ENCODE results near the gene LNP1. TPM values are rescaled to one million over a fixed set of nuclear protein-coding genes. Genes with fewer than 3 reads are reported as not detected.

LNP1 gene
- total and polyA plus RNA-seq, 2 of the 8 experiments (the other 6 are each of a cell fraction or from before 2014, with no cell fraction given): 6.6 to 8.7 TPM

DNA sequence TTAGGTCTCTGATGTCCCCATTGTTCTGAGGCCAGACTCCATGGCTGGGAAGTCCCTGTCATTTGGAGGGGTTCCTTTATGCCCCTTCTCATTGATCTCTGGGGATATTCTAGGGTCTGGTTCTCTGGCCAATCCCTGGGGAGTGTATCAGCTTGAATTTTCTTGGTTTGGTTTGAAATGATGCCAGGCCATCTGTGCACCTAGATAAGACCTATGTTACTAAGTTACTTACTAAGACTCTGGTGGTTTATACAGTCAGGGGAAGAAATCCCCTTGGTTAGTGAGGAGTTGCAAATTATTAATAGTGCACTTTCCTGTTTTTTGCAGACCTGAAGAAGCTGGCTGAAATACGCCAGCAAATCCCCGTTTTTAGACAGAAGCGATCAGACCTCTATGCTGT lies 46.5 kb upstream of the LNP1 start:
- Histone ChIP-seq H2BK120ac (replicated peaks; ENCODE audit: low read depth, low read length) (no peak overlapping the region), H3K27ac (ENCODE audit: low read depth, low read length) (no peak overlapping the region), H3K18ac (ENCODE audit: extremely low read depth, low read length) (no peak overlapping the region), H4K5ac (ENCODE audit: insufficient read length, low read depth, low read length) (no peak overlapping the region), H3K4me3 (ENCODE audit: extremely low read depth in 1 of 4, insufficient read depth in 2 of 4, low read depth in 3 of 4, low read length in 4 of 4) (no peak overlapping the region), H3K4me1 (replicated peaks in 1 of 4; ENCODE audit: control insufficient read depth in 3 of 4, insufficient read depth in 4 of 4, low read length in 3 of 4) (no peaks in the 10 kb centered on the region), H2BK12ac (ENCODE audit: low read depth, low read length) (no peak overlapping the region), H3K23me2 (ENCODE audit: low read depth, low read length) (no peaks in the 10 kb centered on the region), H3K27me3 (replicated peaks in 1 of 4; ENCODE audit: control insufficient read depth in 3 of 4, extremely low read depth in 1 of 4, insufficient read depth in 3 of 4, low read length in 3 of 4) (no peaks in the 10 kb centered on the region), H3K56ac (replicated peaks; ENCODE audit: insufficient read length, low read depth, low read length) (no peak overlapping the region), H3K9me3 (ENCODE audit: insufficient read depth in 2 of 2, low read depth in 1 of 2, low read length in 1 of 2) (no peaks in the 10 kb centered on the region), H4K91ac (replicated peaks; ENCODE audit: insufficient read length, low read length) (no peak overlapping the region), H3K79me1 (ENCODE audit: low read depth, low read length) (no peaks in the 10 kb centered on the region), H3K14ac (ENCODE audit: insufficient read length) (no peak overlapping the region), H2AFZ (ENCODE audit: low read length) (no peak overlapping the region), H4K8ac (ENCODE audit: extremely low read depth, insufficient read depth, low read length) (no peak overlapping the region), H2AK5ac (ENCODE audit: low read depth, low read length) (no peak overlapping the region), H3K4ac (replicated peaks; ENCODE audit: insufficient read length, low read depth, low read length) (no peak overlapping the region), H3K9ac (replicated peaks in 1 of 4; ENCODE audit: extremely low read depth in 1 of 4, low read depth in 3 of 4, low read length in 3 of 4) (no peak overlapping the region), H2BK15ac (ENCODE audit: low read length) (no peak overlapping the region), H3K23ac (ENCODE audit: insufficient read length) (no peak overlapping the region), H3K4me2 (ENCODE audit: insufficient read depth in 1 of 2, low read depth in 2 of 2, low read length in 2 of 2) (no peak overlapping the region), H3K79me2 (ENCODE audit: control insufficient read depth in 1 of 2, insufficient read depth in 2 of 2, low read length in 2 of 2) (no peaks in the 10 kb centered on the region), H2BK20ac (ENCODE audit: low read length) (no peak overlapping the region), H2BK5ac (ENCODE audit: low read depth, low read length) (no peak overlapping the region), H4K20me1 (replicated peaks in 1 of 2; ENCODE audit: control insufficient read depth in 1 of 2, insufficient read depth in 2 of 2, low read length in 2 of 2) (no peaks in the 10 kb centered on the region), H3K36me3 (ENCODE audit: control insufficient read depth in 2 of 4, insufficient read depth in 4 of 4, low read length in 3 of 4) (peaks cover 0 to 3% (median 1%) of the 10 kb centered on the region in 4 experiments; a peak in 2 of 8 replicates)
- ChIA-PET POLR2A (ENCODE audit: partially characterized antibody) (interaction anchor here (0.8 to 2.0 kb wide), 6 partner anchors 8 to 88 kb away, joined by 3 to 9 read pairs (median 4); partner anchors contain the start of genes LNP1 and TOMM70), CTCF (ENCODE audit: partially characterized antibody) (interaction anchor here (1.1 to 1.8 kb wide), 5 partner anchors 10 to 39 kb away, joined by 3 to 6 read pairs (median 5); no protein-coding TSS in a partner anchor)
- 95% methylated on average over 3 of the region's 3 CpGs; no CpG with 5 or more reads in 1 of the 2 experiments for WGBS, 2 experiments (ENCODE audit: extremely low coverage in 1 of 2, insufficient coverage in 1 of 2, insufficient read length in 1 of 2, insufficient replicate concordance in 2 of 2, low coverage in 1 of 2, low lambda C conversion rate in 2 of 2, missing lambda C conversion rate in 1 of 2)
- no peak for FAIRE-seq
- no peak for DNase-seq (ENCODE audit: low read depth in 1 of 2, low spot score in 2 of 2)
- TF ChIP-seq SP4 (IDR thresholded peaks at IDR 0.05; ENCODE audit: low read length): no peak
- TF ChIP-seq TCF12 (IDR thresholded peaks at IDR 0.05; ENCODE audit: low read depth, low read length): no peak
- no peak for TF ChIP-seq TAF7 (optimal IDR thresholded peaks at IDR 0.05; ENCODE audit: borderline replicate concordance, low read depth, low read length)
- TF ChIP-seq CEBPB (IDR thresholded peaks at IDR 0.05; ENCODE audit: low read depth, low read length): no peak
- no peak for TF ChIP-seq PHF8 (conservative IDR thresholded peaks at IDR 0.05; ENCODE audit: low read depth, low read length)
- TF ChIP-seq POLR2A (IDR thresholded peaks at IDR 0.05; ENCODE audit: control extremely low read depth in 1 of 2, low read depth in 2 of 2, low read length in 2 of 2): no peak
- TF ChIP-seq EP300 (IDR thresholded peaks at IDR 0.05; ENCODE audit: borderline replicate concordance in 1 of 2, low read depth in 2 of 2, low read length in 2 of 2): no peak
- TF ChIP-seq CBX5 (IDR thresholded peaks at IDR 0.05; ENCODE audit: low read depth, low read length): no peak
- no peak for TF ChIP-seq POLR2AphosphoS5 (IDR thresholded peaks at IDR 0.05; ENCODE audit: low read depth, low read length)
- TF ChIP-seq JUND (IDR thresholded peaks at IDR 0.05; ENCODE audit: low read length): no peak
- TF ChIP-seq CREB1 (IDR thresholded peaks at IDR 0.05): no peak
- TF ChIP-seq EGR1 (IDR thresholded peaks at IDR 0.05; ENCODE audit: borderline replicate concordance, low read depth, low read length): no peak
- TF ChIP-seq SIX5 (IDR thresholded peaks at IDR 0.05; ENCODE audit: low read depth, low read length): no peak
- TF ChIP-seq, protein P1, sequence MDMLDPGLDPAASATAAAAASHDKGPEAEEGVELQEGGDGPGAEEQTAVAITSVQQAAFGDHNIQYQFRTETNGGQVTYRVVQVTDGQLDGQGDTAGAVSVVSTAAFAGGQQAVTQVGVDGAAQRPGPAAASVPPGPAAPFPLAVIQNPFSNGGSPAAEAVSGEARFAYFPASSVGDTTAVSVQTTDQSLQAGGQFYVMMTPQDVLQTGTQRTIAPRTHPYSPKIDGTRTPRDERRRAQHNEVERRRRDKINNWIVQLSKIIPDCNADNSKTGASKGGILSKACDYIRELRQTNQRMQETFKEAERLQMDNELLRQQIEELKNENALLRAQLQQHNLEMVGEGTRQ (IDR thresholded peaks at IDR 0.05; ENCODE audit: low read length): no peak
- TF ChIP-seq MAFK (IDR thresholded peaks at IDR 0.05; ENCODE audit: low read depth, low read length): no peak
